ENCODE results near the gene PRSS57.

Gene PRSS57

GRCh38 chr19:681029-682019 is 13.9 kb downstream of the PRSS57 start:
- Histone ChIP-seq H3K4me1 (ENCODE audit: control insufficient read depth, insufficient read depth, low read length) (peaks cover 12% of the 10 kb centered on the region), H3K4me3 (ENCODE audit: low read length) (no peak overlapping the region), H3K36me3 (ENCODE audit: control insufficient read depth, insufficient read depth, low read length) (no peaks in the 10 kb centered on the region), H3K9ac (ENCODE audit: low read length) (no peak overlapping the region), H3K27me3 (ENCODE audit: control insufficient read depth, insufficient read depth, low read length) (peaks cover 4% of the 10 kb centered on the region), H3K27ac (ENCODE audit: low read depth, low read length) (peak overlapping the region; percentile 46)

- Histone ChIP-seq H3K4me1 (ENCODE audit: control insufficient read depth, insufficient read depth, low read length) (peaks cover 12% of the 10 kb centered on the region), H3K4me3 (ENCODE audit: low read length) (peak overlapping the region; percentile 70), H3K27ac (ENCODE audit: low read depth, low read length) (peak overlapping the region; percentile 98), H3K27me3 (ENCODE audit: control insufficient read depth, insufficient read depth, low read length) (peaks cover 4% of the 10 kb centered on the region), H3K9ac (ENCODE audit: low read length) (peak overlapping the region; percentile 40), H3K36me3 (ENCODE audit: control insufficient read depth, insufficient read depth, low read length) (no peaks in the 10 kb centered on the region)
Observed at GRCh38 chr19:680287-681028, 14.8 kb downstream of the PRSS57 start.

GRCh38 chr19:679418-680286 is 15.6 kb downstream of the PRSS57 start:
- H3K27ac ChIP-seq (ENCODE audit: low read depth, low read length): peak overlapping the region; percentile 98
- peak overlapping the region; percentile 40 for H3K9ac ChIP-seq (ENCODE audit: low read length)
- peaks cover 12% of the 10 kb centered on the region for H3K4me1 ChIP-seq (ENCODE audit: control insufficient read depth, insufficient read depth, low read length)

GRCh38 chr19:678791-679388 is 16.4 kb downstream of the PRSS57 start:
- Histone ChIP-seq H3K27ac (ENCODE audit: low read depth, low read length) (peak overlapping the region; percentile 98), H3K4me1 (ENCODE audit: control insufficient read depth, insufficient read depth, low read length) (peaks cover 12% of the 10 kb centered on the region), H3K9ac (ENCODE audit: low read length) (no peak overlapping the region), H3K4me3 (ENCODE audit: low read length) (no peak overlapping the region), H3K36me3 (ENCODE audit: control insufficient read depth, insufficient read depth, low read length) (no peaks in the 10 kb centered on the region), H3K27me3 (ENCODE audit: control insufficient read depth, insufficient read depth, low read length) (peaks cover 4% of the 10 kb centered on the region)

More at GRCh38 chr19:679418-680286, 15.6 kb downstream of the PRSS57 start:
- peaks cover 4% of the 10 kb centered on the region for H3K27me3 ChIP-seq (ENCODE audit: control insufficient read depth, insufficient read depth, low read length)
- H3K4me3 ChIP-seq (ENCODE audit: low read length): peak overlapping the region; percentile 70
- H3K36me3 ChIP-seq (ENCODE audit: control insufficient read depth, insufficient read depth, low read length): no peaks in the 10 kb centered on the region

- H3K4me3 ChIP-seq (ENCODE audit: low read length): peak overlapping the region; percentile 14
- H3K9ac ChIP-seq (ENCODE audit: low read length): no peak overlapping the region
- H3K27me3 ChIP-seq (ENCODE audit: control insufficient read depth, insufficient read depth, low read length): peaks cover 4% of the 10 kb centered on the region
- H3K36me3 ChIP-seq (ENCODE audit: control insufficient read depth, insufficient read depth, low read length): no peaks in the 10 kb centered on the region
- peak overlapping the region; percentile 95 for H3K27ac ChIP-seq (ENCODE audit: low read depth, low read length)
- peaks cover 12% of the 10 kb centered on the region for H3K4me1 ChIP-seq (ENCODE audit: control insufficient read depth, insufficient read depth, low read length)
Observed at GRCh38 chr19:677601-678436, 17.4 kb downstream of the PRSS57 start.

- Histone ChIP-seq H3K27ac (ENCODE audit: low read depth, low read length) (peak overlapping the region; percentile 95), H3K9ac (ENCODE audit: low read length) (no peak overlapping the region), H3K36me3 (ENCODE audit: control insufficient read depth, insufficient read depth, low read length) (no peaks in the 10 kb centered on the region), H3K4me1 (ENCODE audit: control insufficient read depth, insufficient read depth, low read length) (peaks cover 12% of the 10 kb centered on the region), H3K4me3 (ENCODE audit: low read length) (peak overlapping the region; percentile 66), H3K27me3 (ENCODE audit: control insufficient read depth, insufficient read depth, low read length) (peaks cover 4% of the 10 kb centered on the region)
Observed at GRCh38 chr19:677201-677600, 18.1 kb downstream of the PRSS57 start.

- peaks cover 12% of the 10 kb centered on the region for H3K4me1 ChIP-seq (ENCODE audit: control insufficient read depth, insufficient read depth, low read length)
- peak within 1 kb of the TSS; percentile 95 for H3K27ac ChIP-seq (ENCODE audit: low read depth, low read length)
- H3K36me3 ChIP-seq (ENCODE audit: control insufficient read depth, insufficient read depth, low read length): no peaks in the 10 kb centered on the region
- H3K9ac ChIP-seq (ENCODE audit: low read length): peak within 1 kb of the TSS; percentile 51
- H3K4me3 ChIP-seq (ENCODE audit: low read length): peak within 1 kb of the TSS; percentile 66
- peaks cover 4% of the 10 kb centered on the region for H3K27me3 ChIP-seq (ENCODE audit: control insufficient read depth, insufficient read depth, low read length)
Observed at GRCh38 chr19:676339-677105, 18.7 kb downstream of the PRSS57 start, which contains the start of gene FSTL3. Gene FSTL3 (plus strand): TSS chr19:676392. CDS start chr19:676424, 32 bp downstream.

GRCh38 chr19:676007-676338 is 19.3 kb downstream of the PRSS57 start:
- no peak overlapping the region for H3K9ac ChIP-seq (ENCODE audit: low read length)
- H3K27ac ChIP-seq (ENCODE audit: low read depth, low read length): peak overlapping the region; percentile 95
- H3K27me3 ChIP-seq (ENCODE audit: control insufficient read depth, insufficient read depth, low read length): peaks cover 4% of the 10 kb centered on the region
- peaks cover 12% of the 10 kb centered on the region for H3K4me1 ChIP-seq (ENCODE audit: control insufficient read depth, insufficient read depth, low read length)
- no peaks in the 10 kb centered on the region for H3K36me3 ChIP-seq (ENCODE audit: control insufficient read depth, insufficient read depth, low read length)
- peak overlapping the region; percentile 52 for H3K4me3 ChIP-seq (ENCODE audit: low read length)

- H3K27me3 ChIP-seq (ENCODE audit: control insufficient read depth, insufficient read depth, low read length): peaks cover 4% of the 10 kb centered on the region
- H3K27ac ChIP-seq (ENCODE audit: low read depth, low read length): peak overlapping the region; percentile 21
- H3K4me3 ChIP-seq (ENCODE audit: low read length): no peak overlapping the region
- H3K9ac ChIP-seq (ENCODE audit: low read length): no peak overlapping the region
- H3K4me1 ChIP-seq (ENCODE audit: control insufficient read depth, insufficient read depth, low read length): peaks cover 12% of the 10 kb centered on the region
- H3K36me3 ChIP-seq (ENCODE audit: control insufficient read depth, insufficient read depth, low read length): no peaks in the 10 kb centered on the region
Observed at GRCh38 chr19:674282-675151, 20.7 kb downstream of the PRSS57 start.

GRCh38 chr19:670609-671075 is 24.6 kb downstream of the PRSS57 start:
- no peaks in the 10 kb centered on the region for H3K27me3 ChIP-seq (ENCODE audit: control insufficient read depth, insufficient read depth, low read length)
- no peak overlapping the region for H3K4me3 ChIP-seq (ENCODE audit: low read length)
- no peak overlapping the region for H3K27ac ChIP-seq (ENCODE audit: low read depth, low read length)
- H3K9ac ChIP-seq (ENCODE audit: low read length): no peak overlapping the region
- no peaks in the 10 kb centered on the region for H3K4me1 ChIP-seq (ENCODE audit: control insufficient read depth, insufficient read depth, low read length)
- H3K36me3 ChIP-seq (ENCODE audit: control insufficient read depth, insufficient read depth, low read length): no peaks in the 10 kb centered on the region
